A673 (cell line): ENCODE data around the gene ATRAID. TPM values are rescaled to one million over a fixed set of nuclear protein-coding genes. Genes with fewer than 3 reads are reported as not detected.

Experiments
- BruUV-seq: library from RNA; stranded (reverse); fragments of 400-500 nt; replicated peaks from 2 replicates; lab custom pipeline; 2021; lab: Mats Ljungman, UMichigan
- CTCF ChIA-PET: fragments of 300-600 bp; sonication (Branson Sonifier 250); formaldehyde crosslinking; loops from one replicate; lab custom pipeline; 2022; ENCODE audit warnings: antibody characterized with exemption; lab: Charles Lee
- POLR2A ChIA-PET: fragments of 300-600 bp; sonication (Branson Sonifier 250); formaldehyde crosslinking; loops from one replicate; lab custom pipeline; 2022; ENCODE audit warnings: antibody characterized with exemption; ENCODE audit not compliant: low non-redundant PET; lab: Charles Lee
- DNase-seq: peaks from one replicate; pipeline ENCODE4 v3.0.0-alpha.2; 2015; ENCODE audit warnings: low spot score
- H3K27ac ChIP-seq: fragments of 200-600 bp; sonication (generic); 2 replicates; pipeline ENCODE4 v1.5.1; 2016; ENCODE audit warnings: mixed run types, low read depth, mild to moderate bottlenecking, mixed read lengths, antibody characterized with exemption, low read length; ENCODE audit not compliant: poor library complexity, severe bottlenecking
- H3K27me3 ChIP-seq: fragments of 200-600 bp; sonication (generic); replicated peaks from 2 replicates; pipeline ENCODE4 v1.6.1; 2017; ENCODE audit warnings: mixed run types, low read depth, mild to moderate bottlenecking, mixed read lengths, antibody characterized with exemption, low read length; ENCODE audit not compliant: insufficient read depth, poor library complexity
- H3K36me3 ChIP-seq: fragments of 200-600 bp; sonication (generic); 2 replicates; pipeline ENCODE4 v1.6.1; 2016; ENCODE audit warnings: mixed run types, mild to moderate bottlenecking, mixed read lengths, antibody characterized with exemption, low read length; ENCODE audit not compliant: insufficient read depth, poor library complexity, severe bottlenecking
- H3K4me1 ChIP-seq: fragments of 200-600 bp; sonication (generic); 2 replicates; pipeline ENCODE4 v1.6.1; 2017; ENCODE audit warnings: mixed run types, mild to moderate bottlenecking, mixed read lengths, antibody characterized with exemption, low read length; ENCODE audit not compliant: insufficient read depth, poor library complexity, severe bottlenecking
- H3K4me3 ChIP-seq: fragments of 200-600 bp; sonication (generic); 2 replicates; pipeline ENCODE4 v1.5.1; 2016; ENCODE audit warnings: low read depth, mixed run types, mild to moderate bottlenecking, mixed read lengths, low read length; ENCODE audit not compliant: poor library complexity, severe bottlenecking
- H3K9me3 ChIP-seq: fragments of 200-600 bp; sonication (generic); 2 replicates; pipeline ENCODE4 v1.6.1; 2016; ENCODE audit warnings: mixed run types, low read depth, mild to moderate bottlenecking, mixed read lengths, antibody characterized with exemption, low read length; ENCODE audit not compliant: poor library complexity, severe bottlenecking
- CTCF ChIP-seq: fragments of 300-800, 200-600 bp; sonication (generic); conservative IDR thresholded peaks from 2 replicates; pipeline ENCODE4 v1.5.1; 2017; ENCODE audit warnings: low read depth, mild to moderate bottlenecking, antibody characterized with exemption, low read length, moderate library complexity, mixed read lengths
- EZH2 ChIP-seq: fragments of 200-600 bp; sonication (generic); IDR thresholded peaks from 2 replicates; pipeline ENCODE4 v1.6.1; 2017; ENCODE audit warnings: borderline replicate concordance, low read depth, mild to moderate bottlenecking, mixed read lengths, antibody characterized with exemption, low read length; ENCODE audit not compliant: poor library complexity, severe bottlenecking
- intact Hi-C: fragments of 100-400 bp; cut with micrococcal nuclease; formaldehyde crosslinking; loops from one replicate; pipeline ENCODE4 v1.10.0; 2022; ENCODE audit not compliant: unreplicated experiment
- total RNA-seq: library from RNA; stranded (reverse); gene quantifications from 2 replicates; pipeline ENCODE4 v1.2.3, GENCODE V29; 2021

ATRAID gene
- total RNA-seq, 1 experiment from 2014 or later = 107 TPM

- intact Hi-C loops = no loop called here
- ChIA-PET POLR2A (no interaction called here), CTCF (no interaction called here)
- Histone ChIP-seq H3K27me3 (no peaks in the 10 kb centered on the region), H3K4me3 (no peak overlapping the region), H3K36me3 (peaks cover 98% of the 10 kb centered on the region), H3K9me3 (no peaks in the 10 kb centered on the region), H3K4me1 (no peaks in the 10 kb centered on the region), H3K27ac (peak overlapping the region; percentile 29)
- BruUV-seq = no TSS peak
- DNase-seq = no peak
- TF ChIP-seq EZH2 (no peak), CTCF (no peak)
These were observed 15.7 kb downstream of the ATRAID start for GRCh38 chr2:27227501-27227900.

GRCh38 chr2:27231921-27232320, 20.1 kb downstream of the ATRAID start:
- POLR2A ChIA-PET = no interaction called here
- H3K4me1 ChIP-seq = no peaks in the 10 kb centered on the region
- no TSS peak for BruUV-seq
- no peaks in the 10 kb centered on the region for H3K27me3 ChIP-seq
- H3K4me3 ChIP-seq = no peak overlapping the region
- DNase-seq = no peak
- peaks cover 99% of the 10 kb centered on the region for H3K36me3 ChIP-seq
- H3K9me3 ChIP-seq = no peaks in the 10 kb centered on the region
- H3K27ac ChIP-seq = no peak overlapping the region
- CTCF ChIA-PET = no interaction called here
- TF ChIP-seq EZH2 = no peak
- TF ChIP-seq CTCF = no peak
- intact Hi-C loops = no loop called here

GRCh38 chr2:27233341-27233740, 21.5 kb downstream of the ATRAID start:
- no peaks in the 10 kb centered on the region for H3K27me3 ChIP-seq
- H3K9me3 ChIP-seq = no peaks in the 10 kb centered on the region
- no peak overlapping the region for H3K27ac ChIP-seq
- TSS peak; percentile 30 for BruUV-seq
- no peak for TF ChIP-seq CTCF
- no peak for TF ChIP-seq EZH2
- ChIA-PET POLR2A (interaction anchor here (0.6 kb wide), 1 partner anchor 29 kb away, joined by 3 read pairs; the partner anchor contains the start of gene SLC30A3), CTCF (interaction anchor here (0.6 kb wide), 1 partner anchor 70 kb away, joined by 5 read pairs; no protein-coding TSS in a partner anchor)
- no peaks in the 10 kb centered on the region for H3K4me1 ChIP-seq
- peaks cover 99% of the 10 kb centered on the region for H3K36me3 ChIP-seq
- intact Hi-C loops = no loop called here
- H3K4me3 ChIP-seq = no peak overlapping the region
- DNase-seq = no peak
